Prostate gland (tissue), 2 donors: ENCODE data around the gene MINPP1.

Source experiments
- POLR2A ChIP-seq: fragments of 450-650 bp; IDR thresholded peaks from one replicate; pipeline ENCODE4 v1.6.1; 2016; ENCODE audit warnings: antibody characterized with exemption, mild to moderate bottlenecking
- TF ChIP-seq, protein P1 (sequence below), 4 experiments: fragments of 200-600 bp in 2 of 4; fragments of 450-650 bp in 2 of 4; sonication (generic) in 2 of 4; IDR thresholded peaks; 1 replicate in 3 of 4; 2 replicates in 1 of 4; pipeline ENCODE4 v1.5.1; 2016 to 2019; ENCODE audit warnings: antibody characterized with exemption in 4 of 4, mild to moderate bottlenecking in 2 of 4, moderate library complexity in 2 of 4

DNA sequence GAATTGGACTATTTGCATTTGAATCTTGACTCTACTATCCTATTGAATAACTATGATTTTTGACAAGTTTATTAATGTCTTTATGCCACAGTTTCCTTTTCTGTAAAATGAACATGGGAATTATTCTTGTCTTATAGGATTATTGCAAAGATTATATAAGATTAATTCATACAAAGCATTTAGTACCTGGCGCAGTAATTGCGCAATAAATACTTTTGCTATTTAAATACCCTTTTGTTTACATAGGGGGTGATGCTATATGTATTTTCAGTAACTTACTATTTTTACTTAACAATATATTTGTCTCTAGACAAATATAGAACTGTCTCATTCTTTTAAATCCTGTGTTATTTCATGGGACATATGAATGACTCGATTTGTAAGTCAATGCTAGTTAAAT, 5.3 kb downstream of the MINPP1 start:
- TF ChIP-seq, protein P1, sequence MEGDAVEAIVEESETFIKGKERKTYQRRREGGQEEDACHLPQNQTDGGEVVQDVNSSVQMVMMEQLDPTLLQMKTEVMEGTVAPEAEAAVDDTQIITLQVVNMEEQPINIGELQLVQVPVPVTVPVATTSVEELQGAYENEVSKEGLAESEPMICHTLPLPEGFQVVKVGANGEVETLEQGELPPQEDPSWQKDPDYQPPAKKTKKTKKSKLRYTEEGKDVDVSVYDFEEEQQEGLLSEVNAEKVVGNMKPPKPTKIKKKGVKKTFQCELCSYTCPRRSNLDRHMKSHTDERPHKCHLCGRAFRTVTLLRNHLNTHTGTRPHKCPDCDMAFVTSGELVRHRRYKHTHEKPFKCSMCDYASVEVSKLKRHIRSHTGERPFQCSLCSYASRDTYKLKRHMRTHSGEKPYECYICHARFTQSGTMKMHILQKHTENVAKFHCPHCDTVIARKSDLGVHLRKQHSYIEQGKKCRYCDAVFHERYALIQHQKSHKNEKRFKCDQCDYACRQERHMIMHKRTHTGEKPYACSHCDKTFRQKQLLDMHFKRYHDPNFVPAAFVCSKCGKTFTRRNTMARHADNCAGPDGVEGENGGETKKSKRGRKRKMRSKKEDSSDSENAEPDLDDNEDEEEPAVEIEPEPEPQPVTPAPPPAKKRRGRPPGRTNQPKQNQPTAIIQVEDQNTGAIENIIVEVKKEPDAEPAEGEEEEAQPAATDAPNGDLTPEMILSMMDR (IDR thresholded peaks at IDR 0.05): no peak
- TF ChIP-seq POLR2A: no peak
